K562 (cell line): Measurements from ENCODE around the gene CBX3. TPM values are rescaled to one million over a fixed set of nuclear protein-coding genes. Genes with fewer than 3 reads are reported as not detected.
A peak's percentile ranks its signal among the peaks of the same experiment; 100 is the strongest.

Experiments
- BDP1 ChIP-seq: IDR thresholded peaks from 3 replicates; pipeline ENCODE4 v1.6.1; 2011; ENCODE audit not compliant: insufficient read length, insufficient read depth
- E2F3 ChIP-seq: fragments of 250-450 bp; sonication (Bioruptor Pico); IDR thresholded peaks from 2 replicates; pipeline ENCODE4 v1.4.0; 2020; ENCODE audit warnings: mild to moderate bottlenecking
- ETS2 ChIP-seq: IDR thresholded peaks from 2 replicates; pipeline ENCODE4 v1.6.1; 2016; ENCODE audit warnings: borderline replicate concordance, missing genetic modification characterization, mild to moderate bottlenecking, moderate library complexity, missing compliant biosample characterization; ENCODE audit not compliant: poor library complexity, severe bottlenecking
- MCM3 ChIP-seq: fragments of 450-650 bp; IDR thresholded peaks from 2 replicates; pipeline ENCODE4 v1.6.1; 2016
- NELFE ChIP-seq: IDR thresholded peaks from 2 replicates; pipeline ENCODE4 v1.6.1; 2011; ENCODE audit warnings: mild to moderate bottlenecking; ENCODE audit not compliant: insufficient read depth, insufficient read length
- NR3C1 ChIP-seq: sonication (generic); formaldehyde crosslinking; IDR thresholded peaks from 2 replicates; pipeline ENCODE4 v1.8.1; 2022; ENCODE audit warnings: missing genetic modification reagents
- PML ChIP-seq: IDR thresholded peaks from 2 replicates; pipeline ENCODE4 v1.6.1; 2012; ENCODE audit warnings: low read length, inconsistent platforms
- POLR2B ChIP-seq: fragments of 450-650 bp; IDR thresholded peaks from 2 replicates; pipeline ENCODE4 v1.6.1; 2018; ENCODE audit warnings: low read depth; ENCODE audit not compliant: partially characterized antibody
- PURB ChIP-seq: sonication (generic); formaldehyde crosslinking; IDR thresholded peaks from 2 replicates; pipeline ENCODE4 v1.9.0; 2021; ENCODE audit warnings: low read depth, mild to moderate bottlenecking, missing genetic modification reagents
- RAD51 ChIP-seq: fragments of 450-650 bp; IDR thresholded peaks from 2 replicates; pipeline ENCODE4 v1.7.1; 2016; ENCODE audit warnings: low read depth, mild to moderate bottlenecking, borderline replicate concordance
- SIRT6 ChIP-seq: IDR thresholded peaks from one replicate; pipeline ENCODE4 v1.6.1; 2012; ENCODE audit warnings: low read depth, mild to moderate bottlenecking, control low read depth, inconsistent platforms, low read length, moderate library complexity
- SMARCB1 ChIP-seq: IDR thresholded peaks from 2 replicates; pipeline ENCODE4 v1.6.1; 2011; ENCODE audit warnings: improper control_type of control experiment, low read depth; ENCODE audit not compliant: insufficient read length
- TARDBP ChIP-seq: fragments of 450-650 bp; IDR thresholded peaks from 2 replicates; pipeline ENCODE4 v1.6.1; 2016
- TEAD1 ChIP-seq, 2 experiments: fragments of 450-650 bp in 1 of 2; sonication (generic) in 1 of 2; formaldehyde crosslinking; IDR thresholded peaks; 2 replicates each; pipeline versions ENCODE4 v1.4.0 to v1.8.0; 2020 to 2022; ENCODE audit warnings: mild to moderate bottlenecking in 2 of 2, missing genetic modification reagents in 1 of 2
- XRCC3 ChIP-seq: fragments of 450-650 bp; IDR thresholded peaks from 2 replicates; pipeline ENCODE4 v1.6.1; 2017; ENCODE audit warnings: mild to moderate bottlenecking, moderate library complexity
- ZBTB5 ChIP-seq: fragments of 450-650 bp; IDR thresholded peaks from 2 replicates; pipeline ENCODE4 v1.6.1; 2017; ENCODE audit warnings: antibody characterized with exemption
- ZNF12 ChIP-seq: sonication (generic); formaldehyde crosslinking; IDR thresholded peaks from 2 replicates; pipeline ENCODE4 v1.4.0; 2020; ENCODE audit warnings: mild to moderate bottlenecking, missing genetic modification reagents
- polyA plus RNA-seq, 8 experiments: library from polyadenylated mRNA; depleted of rRNA in 4 of 8; stranded (reverse) in 5 of 8; unstranded in 3 of 8; fragments of >200 nt; fragmentation: Nextera tagmentation in 2 of 8; fragmentation: Illumina TruSeq in 1 of 8; extraction: Ambion mirVana in 2 of 8; extraction: Trizol in 1 of 8; gene quantifications; 2 replicates each; pipeline versions ENCODE4 v1.2.1 to v1.2.3, GENCODE V29; 2011 to 2014; ENCODE audit warnings: inconsistent platforms in 1 of 8, missing spikeins in 1 of 8
- total RNA-seq, 7 experiments: library from RNA; depleted of rRNA in 6 of 7; stranded (reverse); fragments of >200 nt in 6 of 7; fragmentation: Illumina TruSeq in 2 of 7; extraction: Trizol in 2 of 7; gene quantifications; 2 replicates each; pipeline versions ENCODE4 v1.2.1 to v1.2.3, GENCODE V29; 2011 to 2021; ENCODE audit warnings: low replicate concordance in 1 of 7
- TF ChIP-seq, protein P1 (sequence below): sonication (generic); formaldehyde crosslinking; IDR thresholded peaks from 2 replicates; pipeline ENCODE4 v1.8.1; 2023; ENCODE audit warnings: mild to moderate bottlenecking, missing genetic modification reagents
- TF ChIP-seq, protein P2 (sequence below): fragments of 450-650 bp; formaldehyde crosslinking; IDR thresholded peaks from 2 replicates; pipeline ENCODE4 v1.4.0; 2020; ENCODE audit warnings: mild to moderate bottlenecking, moderate library complexity
- TF ChIP-seq, protein P3 (sequence below): conservative IDR thresholded peaks from 2 replicates; pipeline ENCODE4 v1.6.1; 2011; ENCODE audit warnings: low read depth, mild to moderate bottlenecking, low read length; ENCODE audit not compliant: control insufficient read depth

CBX3 gene
- total and polyA plus RNA-seq, 9 of the 15 experiments (the other 6 are each of a cell fraction or from before 2014, with no cell fraction given): 198 to 413 (median 328) TPM

DNA sequence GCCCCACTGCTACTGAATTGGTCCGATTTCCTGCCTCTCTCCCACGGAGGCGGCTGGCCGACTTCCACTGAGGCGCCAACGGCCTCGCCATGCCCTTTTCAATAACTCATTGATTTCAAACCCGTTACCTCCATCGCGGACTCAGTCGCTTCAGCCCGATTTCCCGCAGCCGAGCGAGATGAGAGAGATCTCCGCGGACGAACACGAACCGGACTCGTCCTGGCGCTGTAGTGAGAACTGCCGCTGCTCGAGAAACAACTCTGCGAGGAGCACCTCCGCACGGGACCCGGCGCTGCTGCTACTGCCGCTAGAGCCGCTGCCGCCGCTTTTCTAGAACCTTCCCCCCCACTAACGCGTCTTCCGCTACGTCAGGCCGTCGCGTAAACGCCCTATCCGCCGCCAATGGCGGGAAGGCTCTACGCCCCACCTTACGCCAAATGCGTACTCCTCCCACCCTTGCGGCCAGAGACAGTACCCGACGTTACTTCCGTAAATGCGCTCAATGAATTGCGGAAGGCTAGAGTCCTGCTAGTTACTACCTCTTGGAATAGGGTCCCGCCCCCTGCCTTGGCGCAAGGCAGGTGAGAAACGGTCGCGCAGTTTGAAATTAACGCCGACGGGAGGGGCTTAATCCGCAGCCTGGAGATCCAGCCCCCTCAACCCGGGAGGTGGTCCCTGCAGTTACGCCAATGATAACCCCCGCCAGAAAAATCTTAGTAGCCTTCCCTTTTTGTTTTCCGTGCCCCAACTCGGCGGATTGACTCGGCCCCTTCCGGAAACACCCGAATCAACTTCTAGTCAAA lies 900 bp upstream of the CBX3 start, which contains the start of gene HNRNPA2B1 (continued):
- TF ChIP-seq POLR2B (peak; percentile 99), MCM3 (no peak), TARDBP (no peak), E2F3 (no peak), ZBTB5 (no peak), SIRT6 (peak; percentile 33), BDP1 (no peak), PML (peak; percentile 94), ZNF12 (no peak), XRCC3 (no peak), NELFE (peak; percentile 73), RAD51 (no peak), SMARCB1 (no peak), TEAD1 (CRISPR knock-in tag; IDR thresholded peaks at IDR 0.05) (peak in 1 of 2 experiments; percentile 82; a peak in 1 of 4 replicates), ETS2 (no peak), NR3C1 (CRISPR knock-in tag) (0 out of 2 replicates have a peak, but pooled peaks have one; percentile 37), PURB (CRISPR knock-in tag) (no peak)
- TF ChIP-seq, protein P1, sequence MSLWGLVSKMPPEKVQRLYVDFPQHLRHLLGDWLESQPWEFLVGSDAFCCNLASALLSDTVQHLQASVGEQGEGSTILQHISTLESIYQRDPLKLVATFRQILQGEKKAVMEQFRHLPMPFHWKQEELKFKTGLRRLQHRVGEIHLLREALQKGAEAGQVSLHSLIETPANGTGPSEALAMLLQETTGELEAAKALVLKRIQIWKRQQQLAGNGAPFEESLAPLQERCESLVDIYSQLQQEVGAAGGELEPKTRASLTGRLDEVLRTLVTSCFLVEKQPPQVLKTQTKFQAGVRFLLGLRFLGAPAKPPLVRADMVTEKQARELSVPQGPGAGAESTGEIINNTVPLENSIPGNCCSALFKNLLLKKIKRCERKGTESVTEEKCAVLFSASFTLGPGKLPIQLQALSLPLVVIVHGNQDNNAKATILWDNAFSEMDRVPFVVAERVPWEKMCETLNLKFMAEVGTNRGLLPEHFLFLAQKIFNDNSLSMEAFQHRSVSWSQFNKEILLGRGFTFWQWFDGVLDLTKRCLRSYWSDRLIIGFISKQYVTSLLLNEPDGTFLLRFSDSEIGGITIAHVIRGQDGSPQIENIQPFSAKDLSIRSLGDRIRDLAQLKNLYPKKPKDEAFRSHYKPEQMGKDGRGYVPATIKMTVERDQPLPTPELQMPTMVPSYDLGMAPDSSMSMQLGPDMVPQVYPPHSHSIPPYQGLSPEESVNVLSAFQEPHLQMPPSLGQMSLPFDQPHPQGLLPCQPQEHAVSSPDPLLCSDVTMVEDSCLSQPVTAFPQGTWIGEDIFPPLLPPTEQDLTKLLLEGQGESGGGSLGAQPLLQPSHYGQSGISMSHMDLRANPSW (CRISPR knock-in tag): peak; percentile 95; the same call in 1 of the 2 replicates
- TF ChIP-seq, protein P2, sequence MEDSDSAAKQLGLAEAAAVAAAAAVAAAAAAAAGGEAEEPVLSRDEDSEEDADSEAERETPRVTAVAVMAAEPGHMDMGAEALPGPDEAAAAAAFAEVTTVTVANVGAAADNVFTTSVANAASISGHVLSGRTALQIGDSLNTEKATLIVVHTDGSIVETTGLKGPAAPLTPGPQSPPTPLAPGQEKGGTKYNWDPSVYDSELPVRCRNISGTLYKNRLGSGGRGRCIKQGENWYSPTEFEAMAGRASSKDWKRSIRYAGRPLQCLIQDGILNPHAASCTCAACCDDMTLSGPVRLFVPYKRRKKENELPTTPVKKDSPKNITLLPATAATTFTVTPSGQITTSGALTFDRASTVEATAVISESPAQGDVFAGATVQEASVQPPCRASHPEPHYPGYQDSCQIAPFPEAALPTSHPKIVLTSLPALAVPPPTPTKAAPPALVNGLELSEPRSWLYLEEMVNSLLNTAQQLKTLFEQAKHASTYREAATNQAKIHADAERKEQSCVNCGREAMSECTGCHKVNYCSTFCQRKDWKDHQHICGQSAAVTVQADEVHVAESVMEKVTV: no peak
- TF ChIP-seq, protein P3, sequence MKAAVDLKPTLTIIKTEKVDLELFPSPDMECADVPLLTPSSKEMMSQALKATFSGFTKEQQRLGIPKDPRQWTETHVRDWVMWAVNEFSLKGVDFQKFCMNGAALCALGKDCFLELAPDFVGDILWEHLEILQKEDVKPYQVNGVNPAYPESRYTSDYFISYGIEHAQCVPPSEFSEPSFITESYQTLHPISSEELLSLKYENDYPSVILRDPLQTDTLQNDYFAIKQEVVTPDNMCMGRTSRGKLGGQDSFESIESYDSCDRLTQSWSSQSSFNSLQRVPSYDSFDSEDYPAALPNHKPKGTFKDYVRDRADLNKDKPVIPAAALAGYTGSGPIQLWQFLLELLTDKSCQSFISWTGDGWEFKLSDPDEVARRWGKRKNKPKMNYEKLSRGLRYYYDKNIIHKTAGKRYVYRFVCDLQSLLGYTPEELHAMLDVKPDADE: peak; percentile 80
